Bronchial epithelial cell (primary cell): ENCODE measurements around the gene ACTN4. TPM values are rescaled to one million over a fixed set of nuclear protein-coding genes. Genes with fewer than 3 reads are reported as not detected.

Source experiments
- DNase-seq: peaks from one replicate; pipeline ENCODE4 v3.0.0-alpha.2; 2010; ENCODE audit warnings: low read depth
- FAIRE-seq: peaks from 2 replicates; lab custom pipeline; 2011; peaks lifted over from hg19 to GRCh38; lab: Jason Lieb, UNC
- H3K27me3 ChIP-seq: 2 replicates; pipeline ENCODE4 v1.5.1; 2011; ENCODE audit warnings: low read length; ENCODE audit not compliant: control insufficient read depth, insufficient read depth
- H3K36me3 ChIP-seq: 2 replicates; pipeline ENCODE4 v1.5.1; 2011; ENCODE audit warnings: low read length; ENCODE audit not compliant: control insufficient read depth, insufficient read depth
- H3K4me3 ChIP-seq: 2 replicates; pipeline ENCODE4 v1.5.1; 2011; ENCODE audit warnings: mild to moderate bottlenecking, low read depth, low read length, control low read depth
- total RNA-seq: library from RNA; depleted of rRNA; stranded (reverse); fragments of >200 nt; gene quantifications from 2 replicates; pipeline ENCODE4 v1.2.1, GENCODE V29; 2014
- TF ChIP-seq, protein P1 (sequence below): IDR thresholded peaks from 2 replicates; pipeline ENCODE4 v1.5.1; 2011; ENCODE audit warnings: mild to moderate bottlenecking, moderate library complexity, low read length, control low read depth, inconsistent platforms; ENCODE audit not compliant: insufficient read depth, severe bottlenecking

ACTN4 gene
- total RNA-seq, 1 donor from 2014 or later: 130 TPM

- DNase-seq (no peak), FAIRE-seq (no peak)
- Histone ChIP-seq H3K36me3 (no peaks in the 10 kb centered on the region), H3K4me3 (no peak within 1 kb of the TSS), H3K27me3 (no peaks in the 10 kb centered on the region)
- TF ChIP-seq, protein P1, sequence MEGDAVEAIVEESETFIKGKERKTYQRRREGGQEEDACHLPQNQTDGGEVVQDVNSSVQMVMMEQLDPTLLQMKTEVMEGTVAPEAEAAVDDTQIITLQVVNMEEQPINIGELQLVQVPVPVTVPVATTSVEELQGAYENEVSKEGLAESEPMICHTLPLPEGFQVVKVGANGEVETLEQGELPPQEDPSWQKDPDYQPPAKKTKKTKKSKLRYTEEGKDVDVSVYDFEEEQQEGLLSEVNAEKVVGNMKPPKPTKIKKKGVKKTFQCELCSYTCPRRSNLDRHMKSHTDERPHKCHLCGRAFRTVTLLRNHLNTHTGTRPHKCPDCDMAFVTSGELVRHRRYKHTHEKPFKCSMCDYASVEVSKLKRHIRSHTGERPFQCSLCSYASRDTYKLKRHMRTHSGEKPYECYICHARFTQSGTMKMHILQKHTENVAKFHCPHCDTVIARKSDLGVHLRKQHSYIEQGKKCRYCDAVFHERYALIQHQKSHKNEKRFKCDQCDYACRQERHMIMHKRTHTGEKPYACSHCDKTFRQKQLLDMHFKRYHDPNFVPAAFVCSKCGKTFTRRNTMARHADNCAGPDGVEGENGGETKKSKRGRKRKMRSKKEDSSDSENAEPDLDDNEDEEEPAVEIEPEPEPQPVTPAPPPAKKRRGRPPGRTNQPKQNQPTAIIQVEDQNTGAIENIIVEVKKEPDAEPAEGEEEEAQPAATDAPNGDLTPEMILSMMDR: no peak
These were observed 126.2 kb downstream of the ACTN4 start, which contains the start of gene LGALS7 for GRCh38 chr19:38773469-38774177. LGALS7 (minus strand) TSS chr19:38773517; CDS start chr19:38773492, 25 bp downstream.

DNA sequence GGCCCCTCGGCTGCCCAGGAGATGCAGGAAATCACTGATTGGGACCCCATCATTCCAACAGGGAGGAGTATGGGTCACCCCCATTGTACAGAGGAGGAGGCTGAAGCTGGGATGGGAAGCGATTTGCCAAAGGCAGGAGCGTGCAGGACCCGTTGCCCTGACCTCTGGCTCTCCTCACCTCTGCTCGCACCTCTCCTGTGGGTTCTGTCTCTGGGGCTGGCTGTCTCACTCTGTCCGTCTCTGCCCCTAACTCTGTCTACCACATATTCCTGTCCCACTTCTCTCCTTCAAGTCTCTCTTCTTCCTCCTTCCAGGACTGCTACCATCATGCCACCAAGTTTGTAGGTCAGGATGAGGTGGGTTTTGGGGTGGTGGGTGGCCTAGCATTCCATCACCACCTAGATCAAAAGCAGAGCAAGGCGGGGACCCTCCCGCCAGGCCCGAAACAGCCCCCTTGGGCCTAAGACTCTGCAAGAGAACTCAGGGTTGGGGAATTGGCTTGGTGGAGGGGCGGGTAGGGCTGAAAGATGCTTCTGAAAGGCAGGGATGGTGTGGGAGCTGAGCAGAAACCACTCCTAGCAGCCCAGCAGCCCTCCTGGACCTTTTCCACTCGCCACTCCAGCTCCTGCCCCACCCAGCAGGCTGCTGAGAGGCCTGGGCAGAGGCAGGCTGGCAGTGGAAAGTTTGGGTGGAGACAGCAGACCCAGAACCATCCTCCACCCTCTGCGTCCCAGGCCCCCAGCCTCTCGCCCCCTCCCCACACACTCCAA, 126.9 kb downstream of the ACTN4 start:
- FAIRE-seq (no peak), DNase-seq (no peak)
- no peaks in the 10 kb centered on the region for H3K36me3 ChIP-seq
- TF ChIP-seq, protein P1: no peak
- no peaks in the 10 kb centered on the region for H3K27me3 ChIP-seq
- H3K4me3 ChIP-seq: no peak overlapping the region

- Histone ChIP-seq H3K4me3 (no peak overlapping the region), H3K27me3 (no peaks in the 10 kb centered on the region), H3K36me3 (no peaks in the 10 kb centered on the region)
- TF ChIP-seq, protein P1: no peak
- DNase-seq (no peak), FAIRE-seq (no peak)
These were observed 131.3 kb downstream of the ACTN4 start for GRCh38 chr19:38778733-38779132.

DNA sequence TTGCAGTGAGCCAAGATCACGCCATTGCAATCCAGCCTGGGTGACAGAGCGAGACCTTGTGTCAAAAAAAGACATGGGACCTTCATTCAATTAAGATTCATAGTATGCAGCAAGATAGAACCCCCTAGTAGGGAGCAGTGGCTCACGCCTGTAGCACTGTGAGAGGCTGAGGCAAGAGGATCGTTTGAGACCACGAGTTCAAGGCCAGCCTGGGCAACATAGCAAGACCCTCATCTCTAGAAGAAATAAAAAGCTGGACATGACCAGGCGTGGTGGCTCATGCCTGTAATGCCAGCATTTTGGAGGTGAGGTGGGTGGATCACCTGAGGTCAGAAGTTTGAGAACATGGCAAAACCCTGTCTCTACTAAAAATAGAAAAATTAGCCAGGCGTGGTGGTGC, 133.0 kb downstream of the ACTN4 start:
- Histone ChIP-seq H3K4me3 (no peak overlapping the region), H3K27me3 (no peaks in the 10 kb centered on the region), H3K36me3 (no peaks in the 10 kb centered on the region)
- DNase-seq (no peak), FAIRE-seq (no peak)
- TF ChIP-seq, protein P1: no peak

DNA sequence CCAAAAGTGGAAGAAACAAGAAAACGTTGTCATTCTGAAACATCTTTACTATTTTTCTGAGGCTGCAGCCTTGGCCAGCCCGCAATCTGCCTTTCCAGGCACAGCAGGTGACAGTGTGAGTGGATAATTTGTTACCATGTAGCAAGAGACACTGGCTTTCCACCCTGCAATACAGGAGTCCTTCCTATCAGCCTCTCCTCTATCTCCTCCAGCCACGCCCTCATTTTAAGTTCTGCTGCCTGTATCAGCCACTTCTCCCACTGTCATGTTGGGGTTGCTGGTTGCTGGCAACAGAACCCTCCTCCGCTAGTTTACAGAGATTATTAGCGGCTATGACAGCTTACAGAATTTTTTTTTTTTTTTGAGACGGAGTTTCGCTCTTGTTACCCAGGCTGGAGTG, 133.6 kb downstream of the ACTN4 start:
- no peak for FAIRE-seq
- TF ChIP-seq, protein P1: no peak

More for the DNA sequence above, 133.6 kb downstream of the ACTN4 start:
- no peak for DNase-seq
- no peaks in the 10 kb centered on the region for H3K27me3 ChIP-seq
- H3K4me3 ChIP-seq: no peak overlapping the region
- no peaks in the 10 kb centered on the region for H3K36me3 ChIP-seq

Other genes starting within 250 kb of the ACTN4 start
- gene FAM98C, start 244.6 kb upstream of the ACTN4 start, total RNA-seq: 15.0 and 15.6 TPM in 2 replicates
- gene RASGRP4, start 221.4 kb upstream of the ACTN4 start, total RNA-seq: not detected in 2 replicates
- 4.5 and 7.4 TPM in 2 replicates for gene RYR1, start 214.0 kb upstream of the ACTN4 start, total RNA-seq
- not detected in 2 replicates for gene MAP4K1, start 29.7 kb upstream of the ACTN4 start, total RNA-seq
- 262 and 374 TPM in 2 replicates for gene EIF3K, start 28.5 kb upstream of the ACTN4 start, total RNA-seq
- gene CAPN12, start 96.8 kb downstream of the ACTN4 start, total RNA-seq: 6.6 and 6.8 TPM in 2 replicates
- 11.3 and 406 TPM in 2 replicates for gene LGALS7, start 125.9 kb downstream of the ACTN4 start, total RNA-seq
- gene LGALS7B, start 141.6 kb downstream of the ACTN4 start, total RNA-seq: 1,636 and 4,049 TPM in 2 replicates
- gene LGALS4, start 165.3 kb downstream of the ACTN4 start, total RNA-seq: 0.64 and 1.1 TPM in 2 replicates
- gene ECH1, start 184.1 kb downstream of the ACTN4 start, total RNA-seq: 44.5 and 51.1 TPM in 2 replicates
- 172 and 246 TPM in 2 replicates for gene HNRNPL, start 202.3 kb downstream of the ACTN4 start, total RNA-seq
- gene RINL, start 230.6 kb downstream of the ACTN4 start, total RNA-seq: 8.7 and 12.3 TPM in 2 replicates